Gastrocnemius medialis (tissue), 4 donors: ENCODE measurements around the gene SMAD4. TPM values are rescaled to one million over a fixed set of nuclear protein-coding genes. Genes with fewer than 3 reads are reported as not detected.

Experiments
- ATAC-seq, 2 donors: fragments of 150-250 bp; one replicate each; pipeline ENCODE4 v1.9.1; 2016
- DNase-seq, 2 donors: peaks; one replicate each; pipeline ENCODE4 v3.0.0-alpha.2; 2019
- H3K27ac ChIP-seq, 4 donors: fragments of 200-600 bp; sonication (generic); 1 replicate in 1 of 4; 2 replicates in 3 of 4; pipeline ENCODE4 v1.5.1; 2016 to 2018; ENCODE audit warnings: mild to moderate bottlenecking in 2 of 4, moderate library complexity in 1 of 4
- H3K27me3 ChIP-seq, 3 donors: fragments of 200-600 bp; sonication (generic) in 2 of 3; 1 replicate in 1 of 3; 2 replicates in 2 of 3; pipeline versions ENCODE4 v1.5.1 to v1.6.0; 2016 to 2019; ENCODE audit warnings: mild to moderate bottlenecking in 1 of 3, moderate library complexity in 1 of 3
- H3K36me3 ChIP-seq, 2 donors: fragments of 200-600 bp; sonication (generic) in 1 of 2; one replicate each; pipeline ENCODE4 v1.5.1; 2017 to 2018
- H3K4me1 ChIP-seq, 2 donors: fragments of 200-600 bp; sonication (generic) in 1 of 2; one replicate each; pipeline ENCODE4 v1.5.1; 2016 to 2017; ENCODE audit warnings: mild to moderate bottlenecking in 2 of 2
- H3K4me3 ChIP-seq, 4 donors: fragments of 200-600 bp; sonication (generic) in 3 of 4; 1 replicate in 1 of 4; 2 replicates in 3 of 4; pipeline ENCODE4 v1.5.1; 2016 to 2019; ENCODE audit warnings: mild to moderate bottlenecking in 2 of 4
- H3K9me3 ChIP-seq, 3 donors: fragments of 200-600 bp; sonication (generic) in 2 of 3; 1 replicate in 1 of 3; 2 replicates in 2 of 3; pipeline ENCODE4 v1.5.1; 2016 to 2019
- CTCF ChIP-seq, 5 experiments: fragments of 450-650 bp in 3 of 5; fragments of 200-600 bp in 2 of 5; sonication (generic) in 2 of 5; IDR thresholded peaks in 4 of 5; conservative IDR thresholded peaks in 1 of 5; 1 replicate in 4 of 5; 2 replicates in 1 of 5; pipeline ENCODE4 v1.5.1; 2016 to 2019; ENCODE audit warnings: antibody characterized with exemption in 5 of 5, mild to moderate bottlenecking in 3 of 5, moderate library complexity in 3 of 5
- POLR2A ChIP-seq, 2 donors: fragments of 450-650 bp; IDR thresholded peaks; one replicate each; pipeline ENCODE4 v1.6.1; 2017; ENCODE audit warnings: antibody characterized with exemption in 2 of 2, mild to moderate bottlenecking in 2 of 2, moderate library complexity in 2 of 2
- in situ Hi-C, 4 donors: fragments of 200-750 bp; cut with MboI; loops; one replicate each; pipeline versions ENCODE4 v1.15.0 to v1.8.0; 2017; ENCODE audit warnings: low sequenced_read_pairs in 4 of 4
- intact Hi-C: fragments of 100-400 bp; cut with DNase I; formaldehyde crosslinking; loops from one replicate; pipeline ENCODE4 v1.15.1; 2023; ENCODE audit warnings: low total_unique reads
- total RNA-seq, 4 donors: library from RNA; depleted of rRNA; stranded (reverse); fragments of >200 nt; gene quantifications; one replicate each; pipeline versions ENCODE4 v1.1.0 to v1.2.3, GENCODE V29; 2016

SMAD4 gene
- total RNA-seq, 4 donors from 2014 or later, result 148 to 210 (median 168) TPM

- H3K36me3 ChIP-seq, result peaks cover 0 to 7% of the 10 kb centered on the region in 2 donors
- no peaks in the 10 kb centered on the region for H3K27me3 ChIP-seq
- no peak overlapping the region for H3K4me3 ChIP-seq
- H3K9me3 ChIP-seq, result no peaks in the 10 kb centered on the region
- TF ChIP-seq CTCF (IDR thresholded peaks at IDR 0.05 in 4 of 5, conservative IDR thresholded peaks at IDR 0.05 in 1 of 5), result no peak
- no peak for TF ChIP-seq POLR2A (IDR thresholded peaks at IDR 0.05)
- peaks cover 33 to 43% of the 10 kb centered on the region in 2 donors for H3K4me1 ChIP-seq
- ATAC-seq (no peak), DNase-seq (no peak)
- in situ Hi-C loops, result loop anchor here (5.0 to 25.0 kb wide), 5 partner anchors 56 to 741 kb away; partner anchors contain the start of genes CXXC1 (in 2 of the 4), MBD1 (in 2 of the 4), ELAC1 (in 1 of the 4) and MEX3C (in 1 of the 4)
- peak overlapping the region; percentile 90 to 97 (median 92) for H3K27ac ChIP-seq
- intact Hi-C loops, result no loop called here
These were observed 1.7 kb upstream of the SMAD4 start for GRCh38 chr18:51028201-51028805.

- DNase-seq (peak; percentile 77 to 81), ATAC-seq (peak; percentile 70 to 81)
- in situ Hi-C loops (loop anchor here (5.0 to 25.0 kb wide), 5 partner anchors 57 to 742 kb away; partner anchors contain the start of genes CXXC1 (in 2 of the 4), MBD1 (in 2 of the 4), ELAC1 (in 1 of the 4) and MEX3C (in 1 of the 4)), intact Hi-C loops (no loop called here)
- Histone ChIP-seq H3K27ac (peak overlapping the region; percentile 90 to 97 (median 92)), H3K4me3 (peak overlapping the region; percentile 62 to 67 (median 64)), H3K27me3 (no peaks in the 10 kb centered on the region), H3K9me3 (no peaks in the 10 kb centered on the region), H3K36me3 (peaks cover 0 to 12% of the 10 kb centered on the region in 2 donors), H3K4me1 (peaks cover 40 to 53% of the 10 kb centered on the region in 2 donors)
- no peak for TF ChIP-seq CTCF (IDR thresholded peaks at IDR 0.05 in 4 of 5, conservative IDR thresholded peaks at IDR 0.05 in 1 of 5)
- TF ChIP-seq POLR2A (IDR thresholded peaks at IDR 0.05), result no peak
These were observed 677 bp upstream of the SMAD4 start for GRCh38 chr18:51029378-51029693.

- Histone ChIP-seq H3K27ac (peak overlapping the region; percentile 90 to 97 (median 92)), H3K36me3 (peaks cover 0 to 6% of the 10 kb centered on the region in 2 donors), H3K4me3 (peak overlapping the region; percentile 62 to 67 (median 64)), H3K27me3 (no peaks in the 10 kb centered on the region), H3K9me3 (no peaks in the 10 kb centered on the region), H3K4me1 (peaks cover 54 to 65% of the 10 kb centered on the region in 2 donors)
- peak; percentile 67 to 69 for DNase-seq
- peak; percentile 74 to 79 for ATAC-seq
- in situ Hi-C loops, result loop anchor here in 3 of 4 donors (25.0 kb wide), 2 partner anchors 157 to 743 kb away; partner anchors contain the start of genes CXXC1 (in 2 of the 3), MBD1 (in 2 of the 3) and MEX3C (in 1 of the 3)
- intact Hi-C loops, result loop anchor here (1.0 to 5.0 kb wide), 5 partner anchors 36 to 743 kb away; partner anchors contain the start of gene CXXC1
- TF ChIP-seq CTCF (IDR thresholded peaks at IDR 0.05 in 4 of 5, conservative IDR thresholded peaks at IDR 0.05 in 1 of 5), result no peak
- TF ChIP-seq POLR2A (IDR thresholded peaks at IDR 0.05), result no peak
These were observed 685 bp downstream of the SMAD4 start for GRCh38 chr18:51030537-51031258.

- DNase-seq (no peak), ATAC-seq (no peak)
- Histone ChIP-seq H3K36me3 (peaks cover 0 to 6% of the 10 kb centered on the region in 2 donors), H3K27ac (peak overlapping the region; percentile 90 to 97 (median 92)), H3K9me3 (no peaks in the 10 kb centered on the region), H3K4me3 (peak overlapping the region; percentile 62 to 67 (median 64)), H3K4me1 (peaks cover 65 to 72% of the 10 kb centered on the region in 2 donors), H3K27me3 (no peaks in the 10 kb centered on the region)
- in situ Hi-C loops, result loop anchor here in 3 of 4 donors (25.0 kb wide), 2 partner anchors 155 to 745 kb away; partner anchors contain the start of genes CXXC1 (in 2 of the 3), MBD1 (in 2 of the 3) and MEX3C (in 1 of the 3)
- TF ChIP-seq CTCF (IDR thresholded peaks at IDR 0.05 in 4 of 5, conservative IDR thresholded peaks at IDR 0.05 in 1 of 5) (no peak), POLR2A (IDR thresholded peaks at IDR 0.05) (no peak)
- intact Hi-C loops, result loop anchor here (2.0 to 5.0 kb wide), 2 partner anchors 153 to 745 kb away; partner anchors contain the start of genes CXXC1 and ME2
These were observed 2.2 kb downstream of the SMAD4 start for GRCh38 chr18:51032193-51032592.
